SK-N-SH (cell line): ENCODE data around the gene HEXB.

ENCODE experiments used
- CTCF ChIP-seq: fragments of 200-600 bp; sonication (generic); IDR thresholded peaks from 2 replicates; pipeline ENCODE4 v1.6.1; 2017; ENCODE audit warnings: antibody characterized with exemption, mild to moderate bottlenecking, moderate library complexity
- EZH2phosphoT487 ChIP-seq: fragments of 200-600 bp; sonication (generic); IDR thresholded peaks from 2 replicates; pipeline ENCODE4 v1.6.1; 2017; ENCODE audit warnings: low read depth, mixed run types, mild to moderate bottlenecking, antibody characterized with exemption, moderate library complexity, borderline replicate concordance
- FOXJ3 ChIP-seq: sonication (generic); formaldehyde crosslinking; IDR thresholded peaks from 2 replicates; pipeline ENCODE4 v1.5.1; 2020; ENCODE audit warnings: mild to moderate bottlenecking, missing genetic modification reagents
- MXI1 ChIP-seq: IDR thresholded peaks from 2 replicates; pipeline ENCODE4 v1.6.1; 2012; ENCODE audit warnings: mild to moderate bottlenecking, low read depth, low read length, improper control_type of control experiment
- RAD21 ChIP-seq: IDR thresholded peaks from 2 replicates; pipeline ENCODE4 v1.6.1; 2012; ENCODE audit warnings: mild to moderate bottlenecking, low read length
- RXRA ChIP-seq: IDR thresholded peaks from 2 replicates; pipeline ENCODE4 v1.4.0; 2012; ENCODE audit warnings: low read depth, mild to moderate bottlenecking, borderline replicate concordance
- USF1 ChIP-seq: IDR thresholded peaks from 2 replicates; pipeline ENCODE4 v1.4.0; 2012; ENCODE audit warnings: low read depth, borderline replicate concordance
- ZBTB33 ChIP-seq: IDR thresholded peaks from 2 replicates; pipeline ENCODE4 v1.4.0; 2012; ENCODE audit warnings: low read depth, borderline replicate concordance

GRCh38 chr5:74765201-74765600, 80.2 kb downstream of the HEXB start:
- TF ChIP-seq CTCF (no peak), RAD21 (no peak), EZH2phosphoT487 (no peak), MXI1 (no peak), RXRA (no peak), FOXJ3 (CRISPR knock-in tag) (no peak), ZBTB33 (no peak), USF1 (no peak)
